Measurements from ENCODE around the gene NCMAP. TPM values are rescaled to one million over a fixed set of nuclear protein-coding genes. Genes with fewer than 3 reads are reported as not detected.

The NCMAP gene
- total and polyA plus RNA-seq, 2 experiments from 2014 or later, result 0.17 to 0.23 TPM

- H3K36me3 Mint-ChIP-seq (ENCODE audit: low read depth), result no peaks in the 10 kb centered on the region
- H3K4me1 ChIP-seq (ENCODE audit: insufficient read depth), result no peaks in the 10 kb centered on the region
- TF ChIP-seq EZH2 (IDR thresholded peaks at IDR 0.05; ENCODE audit: low read depth, unreplicated experiment), result no peak
- TF ChIP-seq STAT1 (IDR thresholded peaks at IDR 0.05; ENCODE audit: unreplicated experiment), result no peak
- TF ChIP-seq NANOG (IDR thresholded peaks at IDR 0.05; ENCODE audit: borderline replicate concordance), result no peak
- no peak for TF ChIP-seq ZNF114 (CRISPR knock-in tag; IDR thresholded peaks at IDR 0.05)
- no peak for TF ChIP-seq CREB1 (CRISPR knock-in tag; IDR thresholded peaks at IDR 0.05; ENCODE audit: low read depth)
- no peak for TF ChIP-seq POLR2AphosphoS5 (IDR thresholded peaks at IDR 0.05; ENCODE audit: low read depth)
- no peak for TF ChIP-seq ZNF462 (CRISPR knock-in tag; IDR thresholded peaks at IDR 0.05)
- no peak for TF ChIP-seq EZH2phosphoT487 (IDR thresholded peaks at IDR 0.05; ENCODE audit: unreplicated experiment)
- no peak for TF ChIP-seq ETS1 (IDR thresholded peaks at IDR 0.05)
- no peaks in the 10 kb centered on the region for H3K79me2 ChIP-seq (replicated peaks; ENCODE audit: insufficient read depth)
- H3K9me2 ChIP-seq (ENCODE audit: insufficient read depth), result no peaks in the 10 kb centered on the region
- no peak for DNase-seq (ENCODE audit: low spot score)
- no peak overlapping the region for H3K4me3 Mint-ChIP-seq
- H3K27me3 ChIP-seq (ENCODE audit: insufficient read depth), result no peaks in the 10 kb centered on the region
- no peak for ATAC-seq
- H3K4me2 ChIP-seq, result no peak overlapping the region
- H3K36me3 ChIP-seq (ENCODE audit: insufficient read depth), result no peaks in the 10 kb centered on the region
- H3K27ac ChIP-seq (ENCODE audit: low read depth), result no peak overlapping the region
- H3K4me3 ChIP-seq, result no peak overlapping the region
- H3K27me3 Mint-ChIP-seq (ENCODE audit: insufficient read depth, low read depth, poor library complexity), result no peaks in the 10 kb centered on the region
- H3K4me1 Mint-ChIP-seq, result no peaks in the 10 kb centered on the region
- no peaks in the 10 kb centered on the region for H3F3A ChIP-seq (replicated peaks; ENCODE audit: low read depth)
- no peak overlapping the region for H3K27ac Mint-ChIP-seq
- H2AFZ ChIP-seq, result no peak overlapping the region
- no peaks in the 10 kb centered on the region; the same call in 2 of the 3 replicates for H3K9me3 Mint-ChIP-seq
- no peaks in the 10 kb centered on the region for H4K20me1 ChIP-seq (replicated peaks; ENCODE audit: insufficient read depth)
These were observed 24.9 kb downstream of the NCMAP start for GRCh38 chr1:24580756-24581155.

Measured in GM23338 (cell line).